Left renal cortex interstitium (tissue), 4 donors: ENCODE data around the gene UTS2R. TPM values are rescaled to one million over a fixed set of nuclear protein-coding genes. Genes with fewer than 3 reads are reported as not detected.
"Not testable (repeated sequence)": the region's sequence is repeated elsewhere in the genome, so short reads cannot be mapped to it uniquely, and the experiment has no call there.

Experiments
- DNase-seq, 4 donors: peaks; one replicate each; pipeline ENCODE4 v3.0.0-alpha.2; 2013; ENCODE audit warnings: low read depth in 4 of 4, low spot score in 2 of 4, missing footprints in 1 of 4
- polyA plus RNA-seq, 4 donors: library from polyadenylated mRNA; unstranded; fragments of 120-200 nt; gene quantifications; one replicate each; pipeline ENCODE4 v1.2.1, GENCODE V29; 2013; ENCODE audit not compliant: insufficient read length in 4 of 4

UTS2R gene
- polyA plus RNA-seq, 4 donors = 0.49 to 1.1 (median 0.67) TPM

DNA sequence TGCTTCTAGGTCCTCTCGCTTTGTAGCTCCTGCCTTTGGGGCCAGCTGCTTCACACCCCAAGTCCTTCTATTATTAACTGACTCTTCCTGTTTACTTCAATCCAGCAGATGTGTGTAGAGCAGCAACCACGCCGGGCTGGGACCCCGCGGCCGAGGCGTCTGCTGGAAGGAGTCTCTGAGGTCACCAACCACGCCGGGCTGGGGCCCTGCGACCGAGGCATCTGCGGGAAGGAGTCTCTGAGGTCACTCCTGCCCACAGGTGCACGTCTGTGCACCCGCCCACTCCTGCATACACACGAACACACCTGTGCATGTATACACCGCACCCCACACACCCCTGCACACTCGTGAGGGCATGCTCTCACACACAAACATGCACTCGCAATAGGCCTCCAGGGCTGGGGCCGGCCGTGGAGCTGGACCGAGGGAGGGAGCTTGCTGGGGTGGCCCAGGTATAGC, 20.3 kb upstream of the UTS2R start:
- no peak for DNase-seq

DNA sequence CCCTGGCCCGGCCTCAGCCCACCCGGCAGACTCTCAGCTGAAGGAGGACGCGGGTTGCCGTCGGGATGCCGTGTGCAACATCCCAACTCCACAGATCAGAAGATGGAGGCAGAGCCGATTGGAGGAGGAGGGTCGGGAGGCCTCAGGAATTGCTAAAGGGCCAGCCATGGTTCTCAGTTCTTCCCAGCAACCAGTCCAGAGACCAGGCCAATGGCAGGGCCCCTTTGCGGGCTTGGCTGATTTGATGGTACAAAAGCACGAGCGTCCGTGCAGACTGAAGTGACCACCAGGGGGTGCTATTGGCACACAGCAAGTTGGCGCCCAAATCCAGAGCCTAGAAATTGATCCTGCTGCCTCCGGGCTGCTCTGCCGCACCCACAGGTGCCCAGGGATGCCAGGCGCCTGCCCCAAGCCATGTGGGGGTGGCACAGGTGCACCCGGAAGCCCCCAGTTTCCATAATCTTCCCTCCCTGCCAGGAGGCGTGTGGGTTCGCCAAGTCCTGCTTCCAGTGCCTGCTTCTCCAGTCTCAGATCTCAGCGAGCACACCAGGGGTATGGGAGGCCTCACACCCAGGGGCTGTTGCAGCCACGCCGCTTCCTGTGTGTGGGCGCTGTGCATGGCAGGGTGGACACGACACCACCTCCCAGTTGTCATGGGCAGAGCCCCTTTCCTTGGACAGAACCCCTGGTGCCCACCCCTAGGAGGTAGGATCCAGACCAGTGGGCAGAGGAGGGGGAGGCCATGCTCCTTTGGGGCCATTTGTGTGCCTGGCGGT, 19.7 kb upstream of the UTS2R start:
- peak in 3 of 4 donors; percentile 70 to 77 (median 71) for DNase-seq

GRCh38 chr17:82353484-82353883, 18.1 kb upstream of the UTS2R start:
- DNase-seq = no peak

DNA sequence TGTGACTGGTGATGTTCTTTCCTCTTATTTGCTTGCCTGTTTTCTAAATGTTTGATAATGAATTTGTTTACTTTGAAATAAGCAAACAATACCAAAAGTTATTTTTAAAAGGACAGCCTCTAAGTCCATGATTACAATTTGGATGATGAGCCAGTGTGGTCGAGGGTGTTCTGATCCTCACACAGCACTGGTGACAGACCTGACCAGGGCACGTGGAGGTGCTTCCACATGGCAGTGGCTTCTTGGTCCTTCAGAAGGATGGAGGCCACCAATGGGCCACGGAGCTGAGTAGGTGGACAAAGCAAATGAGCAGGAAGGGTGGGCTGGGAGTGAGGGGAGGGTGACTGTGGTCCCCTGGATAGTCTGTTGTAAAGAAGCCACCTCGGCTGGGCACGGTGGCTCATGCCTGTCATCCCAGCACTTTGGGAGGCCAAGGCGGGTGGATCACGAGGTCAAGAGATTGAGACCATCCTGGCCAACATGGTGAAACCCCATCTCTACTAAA, 16.7 kb upstream of the UTS2R start:
- DNase-seq = no peak

- no peak for DNase-seq
Measured at GRCh38 chr17:82355770-82356427, 15.7 kb upstream of the UTS2R start.

GRCh38 chr17:82356845-82357355, 14.7 kb upstream of the UTS2R start:
- DNase-seq = no peak

DNA sequence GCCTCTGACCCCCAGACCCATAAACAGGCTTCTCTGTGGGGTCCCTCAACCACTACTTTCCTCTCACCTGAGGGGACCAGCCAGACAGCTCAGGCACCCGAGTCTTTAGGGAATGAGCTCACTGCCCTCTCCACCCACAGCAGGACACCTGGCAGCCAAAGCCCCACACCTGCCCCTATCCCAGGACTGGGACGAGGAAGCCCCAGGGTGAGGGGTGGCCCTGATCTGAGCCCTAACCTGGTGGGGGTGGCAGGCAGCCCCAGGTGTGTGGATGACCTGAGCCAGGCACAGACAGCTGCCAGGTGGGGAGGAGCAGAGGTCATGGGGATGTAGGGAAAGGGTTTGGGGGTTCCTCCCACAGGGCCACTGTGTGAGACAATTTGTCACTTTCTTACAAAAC, 14.2 kb upstream of the UTS2R start:
- DNase-seq = no peak

DNA sequence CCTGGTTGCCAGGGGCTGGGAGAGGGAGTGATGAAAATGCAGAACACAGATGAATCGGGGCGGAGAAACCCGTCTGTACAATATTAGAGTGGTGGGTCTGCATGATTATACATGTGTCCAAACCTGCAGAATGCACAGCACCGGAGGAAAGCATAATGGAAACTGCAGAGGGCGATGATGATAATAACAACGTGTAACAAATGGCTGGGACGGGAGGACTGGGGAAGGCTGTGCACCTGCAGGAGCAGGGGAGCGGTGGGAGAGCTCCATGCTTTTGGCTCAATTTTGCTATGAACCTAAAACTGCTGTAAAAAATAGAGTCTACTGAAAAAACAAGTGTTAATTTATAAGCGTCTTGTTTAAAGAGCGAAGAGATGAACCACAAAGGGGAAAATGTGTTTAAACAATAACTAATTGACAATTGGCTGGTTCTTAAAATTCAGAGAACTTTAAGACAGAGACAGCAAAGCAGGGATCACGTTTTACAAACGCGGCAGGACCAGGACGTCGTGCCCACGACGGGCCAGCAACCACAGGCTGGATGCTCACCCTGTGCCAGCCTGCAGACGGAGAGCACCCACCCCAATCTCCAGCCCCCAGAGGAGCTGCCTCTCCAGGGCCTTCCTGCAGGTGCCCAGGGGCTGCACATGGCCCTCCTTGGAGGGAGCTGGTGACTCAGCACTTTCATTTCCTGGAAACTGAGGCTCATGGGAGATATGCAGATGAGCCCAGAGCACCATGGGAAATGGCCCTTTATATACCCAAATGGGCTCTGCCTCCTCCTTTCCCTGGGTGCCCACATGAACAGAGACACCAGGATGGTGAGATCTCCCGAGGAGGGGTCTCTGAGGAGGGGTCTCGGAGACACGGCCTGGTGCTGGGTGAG, 12.9 kb upstream of the UTS2R start, which contains the start of gene TEX19:
TEX19 (plus strand) TSS at position 783 of the 886 bp plus-strand sequence. CDS start 2,904 bp downstream, outside the sequence.
- DNase-seq = no peak

DNA sequence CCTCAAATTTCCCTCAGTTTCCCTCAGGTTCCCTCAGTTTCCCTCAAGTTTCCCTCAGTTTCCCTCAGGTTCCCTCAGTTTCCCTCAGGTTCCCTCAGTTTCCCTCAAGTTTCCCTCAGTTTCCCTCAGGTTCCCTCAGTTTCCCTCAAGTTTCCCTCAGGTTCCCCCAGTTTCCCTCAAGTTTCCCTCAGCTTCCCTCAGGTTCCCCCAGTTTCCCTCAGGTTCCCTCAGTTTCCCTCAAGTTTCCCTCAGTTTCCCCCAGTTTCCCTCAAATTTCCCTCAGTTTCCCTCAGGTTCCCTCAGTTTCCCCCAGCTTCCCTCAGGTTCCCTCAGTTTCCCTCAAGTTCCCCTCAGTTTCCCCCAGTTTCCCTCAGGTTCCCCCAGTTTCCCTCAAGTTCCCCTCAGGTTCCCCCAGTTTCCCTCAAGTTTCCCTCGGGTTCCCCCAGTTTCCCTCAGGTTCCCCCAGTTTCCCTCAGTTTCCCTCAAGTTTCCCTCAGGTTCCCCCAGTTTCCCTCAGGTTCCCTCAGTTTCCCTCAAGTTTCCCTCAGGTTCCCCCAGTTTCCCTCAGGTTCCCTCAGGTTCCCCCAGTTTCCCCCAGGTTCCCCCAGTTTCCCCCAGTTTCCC, 12.0 kb upstream of the UTS2R start:
- not testable (repeated sequence) for DNase-seq

- no peak for DNase-seq
Measured at GRCh38 chr17:82361885-82362633, 9.5 kb upstream of the UTS2R start.

DNA sequence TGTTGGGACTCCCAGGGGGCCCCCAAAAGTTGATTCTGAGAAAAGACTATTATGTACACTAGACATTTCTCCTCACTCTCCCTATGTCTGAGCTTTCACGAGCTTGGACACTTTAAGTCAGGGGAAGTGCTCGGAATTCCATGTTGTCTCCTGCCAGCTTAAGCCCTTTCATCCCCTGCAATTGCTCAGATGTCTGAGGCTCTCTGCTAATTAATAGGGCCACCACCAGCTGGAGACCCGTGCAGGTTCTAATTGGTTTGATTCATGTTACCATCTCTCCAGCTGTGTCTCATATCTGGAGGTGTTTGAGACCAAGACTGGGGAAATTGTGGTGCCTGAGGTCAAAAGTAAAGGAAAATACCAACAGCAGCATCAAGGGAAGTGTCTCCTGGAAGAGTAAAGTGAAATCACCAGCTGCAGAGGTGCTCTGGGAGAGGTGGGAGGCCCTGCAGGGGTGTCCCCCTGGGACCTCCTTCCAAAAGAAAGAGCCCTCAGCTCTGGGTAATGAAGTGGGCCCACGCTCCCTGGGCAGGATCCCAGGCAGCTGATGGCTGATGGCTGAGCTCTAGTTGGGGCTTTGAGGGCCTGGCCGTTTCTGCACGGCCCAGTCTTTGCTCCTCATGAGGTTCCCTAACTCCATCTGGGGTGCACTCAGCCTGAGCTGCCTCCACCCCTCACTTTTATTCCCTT, 5.8 kb upstream of the UTS2R start:
- DNase-seq = no peak

- DNase-seq = no peak
Measured at GRCh38 chr17:82366749-82367148, 4.8 kb upstream of the UTS2R start.

DNA sequence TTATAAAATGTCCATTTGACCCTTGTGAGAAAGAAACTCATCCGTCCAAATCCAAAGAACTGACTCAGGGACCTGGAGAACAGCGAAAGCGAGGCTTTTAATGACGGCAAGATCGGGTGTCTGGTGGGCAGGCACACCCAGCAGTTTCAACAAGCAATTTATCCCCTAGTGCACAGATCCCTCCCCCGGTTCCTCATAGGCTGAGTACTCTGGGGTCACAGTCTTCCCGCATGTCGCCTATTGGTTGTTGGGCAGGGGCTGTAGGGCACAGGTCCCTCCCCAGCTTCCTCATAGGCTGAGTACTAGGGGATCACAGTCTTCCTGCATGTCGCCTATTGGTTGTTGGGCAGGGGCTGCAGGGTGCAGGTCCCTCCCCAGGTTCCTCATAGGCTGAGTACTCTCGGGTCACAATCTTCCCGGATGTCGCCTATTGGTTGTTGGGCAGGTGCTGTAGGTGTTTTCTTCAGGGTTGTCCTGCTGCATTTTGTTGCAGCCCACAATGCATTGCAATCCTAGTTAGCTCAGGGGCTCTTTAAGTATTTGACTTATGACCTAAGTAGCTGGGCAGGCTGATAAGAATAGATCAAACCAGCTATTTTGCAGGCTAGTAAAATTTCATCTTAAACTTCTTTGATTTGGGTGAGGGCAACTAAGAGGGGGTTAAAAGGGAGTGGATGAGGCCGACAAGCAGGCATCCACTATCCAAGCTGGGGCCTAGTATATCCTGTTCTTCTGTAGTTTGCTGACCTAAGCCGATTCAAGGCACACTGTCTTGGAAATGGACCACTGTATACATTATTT, 3.6 kb upstream of the UTS2R start:
- DNase-seq = no peak

- no peak for DNase-seq
Measured at GRCh38 chr17:82369211-82369610, 2.4 kb upstream of the UTS2R start.

- DNase-seq = no peak
Measured at GRCh38 chr17:82370471-82371332, 863 bp upstream of the UTS2R start.

- no peak for DNase-seq
Measured at GRCh38 chr17:82372249-82373071, 895 bp downstream of the UTS2R start.
